Breast epithelium (tissue), 3 donors: ENCODE measurements around the gene GPC2.

Source experiments
- POLR2A ChIP-seq: fragments of 450-650 bp; IDR thresholded peaks from one replicate; pipeline ENCODE4 v1.6.1; 2016; ENCODE audit warnings: antibody characterized with exemption, mild to moderate bottlenecking, moderate library complexity
- POLR2AphosphoS5 ChIP-seq, 3 donors: sonication (generic); formaldehyde crosslinking; IDR thresholded peaks; one replicate each; pipeline ENCODE4 v1.6.1; 2017; ENCODE audit warnings: antibody characterized with exemption in 3 of 3

GRCh38 chr7:100156331-100157068, 20.7 kb downstream of the GPC2 start:
- no peak for TF ChIP-seq POLR2AphosphoS5 (IDR thresholded peaks at IDR 0.05)
- TF ChIP-seq POLR2A, result no peak
